Uterus (tissue), 2 donors: ENCODE measurements around the gene IGFL4.

Experiments
- CTCF ChIP-seq, 4 experiments: fragments of 200-600 bp in 2 of 4; fragments of 450-650 bp in 2 of 4; sonication (generic) in 2 of 4; IDR thresholded peaks; one replicate each; pipeline ENCODE4 v1.5.1; 2016 to 2019; ENCODE audit warnings: antibody characterized with exemption in 4 of 4, mild to moderate bottlenecking in 2 of 4, moderate library complexity in 1 of 4
- POLR2A ChIP-seq, 2 donors: fragments of 450-650 bp; IDR thresholded peaks; one replicate each; pipeline ENCODE4 v1.6.1; 2016; ENCODE audit warnings: antibody characterized with exemption in 2 of 2, mild to moderate bottlenecking in 1 of 2, moderate library complexity in 1 of 2

GRCh38 chr19:46030812-46031550 is 9.8 kb downstream of the IGFL4 start:
- TF ChIP-seq POLR2A (IDR thresholded peaks at IDR 0.05) (no peak), CTCF (IDR thresholded peaks at IDR 0.05) (no peak)
